ENCODE data around the gene SKP2.
A peak's percentile ranks its signal among the peaks of the same experiment; 100 is the strongest.

SKP2 gene

DNA sequence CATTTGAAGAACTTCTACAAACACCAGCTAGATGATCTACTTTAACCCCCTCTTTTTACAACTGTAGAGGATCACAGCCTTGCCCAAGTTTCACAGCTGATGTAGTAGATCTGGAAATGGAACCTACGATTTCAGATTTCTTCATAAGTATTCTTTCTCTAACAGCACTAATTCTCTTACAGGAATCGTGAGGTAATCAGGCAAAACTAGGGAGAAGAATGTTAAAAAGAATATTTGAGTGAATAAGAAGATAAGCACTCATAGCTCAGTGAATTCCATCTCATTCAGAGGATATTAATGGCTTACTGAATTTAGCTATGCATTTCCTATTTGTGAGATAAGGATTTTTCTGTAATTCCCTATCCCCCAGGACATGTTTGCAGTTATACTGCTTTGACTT lies 47.7 kb downstream of the SKP2 start:
- no peak for DNase-seq (ENCODE audit: low spot score)

DNA sequence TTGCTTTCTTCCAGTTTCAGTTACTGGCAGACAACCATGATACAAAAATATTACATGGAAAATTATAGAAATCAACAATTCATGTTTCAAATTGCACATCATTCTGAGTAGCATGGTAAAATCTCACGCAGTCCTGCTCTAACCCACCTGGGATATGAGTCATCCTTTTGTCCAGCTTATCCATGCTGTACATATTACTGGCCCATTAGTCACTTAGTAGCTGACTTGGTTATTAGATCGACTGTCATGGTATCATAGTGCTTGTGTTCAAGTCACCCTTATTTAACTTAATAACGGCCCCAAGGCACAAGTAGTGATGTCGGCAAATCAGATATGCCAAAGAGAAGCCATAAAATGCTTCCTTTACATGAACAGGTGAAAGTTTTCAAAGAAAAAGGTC lies 48.6 kb downstream of the SKP2 start:
- no peak for DNase-seq (ENCODE audit: low spot score)

DNA sequence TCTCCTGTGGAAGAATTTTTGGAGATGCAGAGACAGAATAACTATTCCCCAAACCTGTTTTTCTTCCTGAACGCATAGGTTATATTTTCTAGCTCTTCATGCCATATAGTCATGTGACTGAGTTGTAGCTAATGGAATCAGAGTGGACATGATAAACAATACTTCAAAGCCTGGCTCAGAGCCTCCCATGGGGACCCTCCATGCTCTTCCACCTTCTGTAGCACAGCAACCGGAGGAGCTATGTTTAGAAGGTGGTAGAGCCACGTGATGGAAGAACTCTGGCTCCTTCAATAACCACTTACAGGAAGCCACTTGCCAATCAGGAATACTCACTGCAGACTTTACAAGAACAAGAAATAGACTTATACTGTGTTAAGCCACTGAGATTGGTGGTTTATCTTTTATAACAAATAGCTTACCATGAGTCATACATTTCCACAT lies 50.6 kb downstream of the SKP2 start:
- DNase-seq (ENCODE audit: low spot score): no peak

DNA sequence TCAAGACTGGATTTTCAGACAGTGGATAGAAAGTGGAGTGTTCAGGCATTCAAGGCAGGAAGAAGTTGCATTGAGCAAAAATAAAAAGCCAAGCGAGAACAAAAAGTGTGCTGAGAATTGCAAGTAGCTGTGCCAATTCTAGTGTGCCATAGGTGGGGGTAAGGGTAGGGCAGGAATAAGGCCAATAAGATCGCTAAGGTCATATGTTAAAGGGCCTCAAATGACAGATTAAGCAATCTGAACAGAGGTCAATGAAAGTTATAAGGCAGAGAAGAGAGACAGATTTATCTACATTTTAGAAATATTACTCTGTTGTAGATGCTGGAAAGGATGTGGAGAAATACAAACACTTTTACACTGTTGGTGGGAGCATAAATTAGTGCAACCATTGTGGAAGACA lies 53.4 kb downstream of the SKP2 start:
- no peak for DNase-seq (ENCODE audit: low spot score)

DNA sequence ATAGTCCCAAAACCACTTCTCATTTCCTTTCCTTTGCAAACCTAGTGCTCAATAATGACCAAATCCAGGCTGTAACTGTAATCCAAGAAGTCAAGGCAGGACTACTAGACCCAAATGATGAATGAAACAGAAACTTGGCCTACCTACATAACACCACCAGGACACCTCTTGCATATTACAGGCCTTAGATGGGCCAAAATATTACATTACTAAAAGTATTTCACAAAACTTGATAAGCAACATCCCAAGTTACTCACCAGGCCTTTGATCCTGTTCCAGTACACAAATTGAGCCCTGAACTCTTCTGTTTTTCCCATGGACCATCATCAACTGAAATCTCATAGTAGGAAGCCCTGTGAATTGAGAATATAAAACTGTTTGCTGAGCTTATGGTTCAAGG lies 55.0 kb downstream of the SKP2 start:
- DNase-seq (ENCODE audit: low spot score): no peak

DNA sequence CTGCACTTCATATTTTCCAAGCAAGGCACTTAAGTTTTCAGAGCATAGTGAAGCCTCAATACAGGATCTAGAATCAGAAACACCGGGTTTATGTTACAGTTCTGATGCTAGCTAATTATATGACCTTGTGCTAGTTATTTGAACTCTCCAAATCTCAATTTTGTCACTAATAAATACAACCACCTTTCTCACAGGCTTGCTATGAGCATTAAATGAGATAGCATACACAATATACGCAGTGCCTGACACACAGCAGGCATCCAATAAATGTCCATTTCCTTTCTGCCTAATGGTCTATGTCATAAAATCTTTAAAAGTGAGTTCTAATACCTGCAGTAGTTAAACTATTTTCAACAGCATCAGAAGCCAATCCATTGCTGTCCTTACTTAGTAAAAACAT lies 56.9 kb downstream of the SKP2 start:
- DNase-seq (ENCODE audit: low spot score): no peak

DNA sequence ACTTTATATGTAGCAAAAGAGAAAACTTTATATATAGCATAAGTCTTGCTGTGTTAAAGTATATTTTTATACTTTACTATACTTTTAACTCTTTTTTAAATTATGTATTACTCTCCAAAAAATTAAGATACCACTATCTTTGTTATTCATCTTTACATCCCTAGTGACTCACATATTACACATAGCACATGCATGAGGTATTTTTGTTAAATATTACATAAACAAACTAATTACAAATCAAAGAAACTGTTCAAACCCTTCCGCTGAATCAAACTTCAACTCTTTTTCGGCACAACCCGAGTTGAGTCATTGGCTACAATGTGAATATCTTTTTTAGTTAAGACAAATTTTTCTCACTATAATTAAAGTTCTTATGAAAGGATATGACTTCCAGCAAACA lies 57.8 kb downstream of the SKP2 start:
- DNase-seq (ENCODE audit: low spot score): no peak

DNA sequence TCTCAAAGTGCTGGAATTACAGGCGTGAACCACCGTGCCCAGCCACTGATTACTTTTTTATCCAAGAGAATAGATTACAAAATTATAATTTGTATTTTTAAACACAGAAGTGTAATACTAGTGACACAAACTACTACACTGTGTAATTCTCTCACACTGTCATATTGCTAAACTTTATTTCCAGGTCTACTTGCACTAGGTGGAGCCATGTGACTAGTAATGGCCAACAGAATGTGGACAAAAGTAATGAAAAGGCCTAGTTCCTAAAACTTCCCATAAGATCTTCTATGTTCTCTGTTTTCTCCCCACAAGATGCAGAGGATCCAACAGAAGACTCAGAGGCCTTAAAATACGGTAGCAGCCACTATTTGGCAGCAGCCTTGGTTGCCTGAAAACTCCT lies 62.5 kb downstream of the SKP2 start:
- peak; percentile 24 for DNase-seq (ENCODE audit: low spot score)

DNA sequence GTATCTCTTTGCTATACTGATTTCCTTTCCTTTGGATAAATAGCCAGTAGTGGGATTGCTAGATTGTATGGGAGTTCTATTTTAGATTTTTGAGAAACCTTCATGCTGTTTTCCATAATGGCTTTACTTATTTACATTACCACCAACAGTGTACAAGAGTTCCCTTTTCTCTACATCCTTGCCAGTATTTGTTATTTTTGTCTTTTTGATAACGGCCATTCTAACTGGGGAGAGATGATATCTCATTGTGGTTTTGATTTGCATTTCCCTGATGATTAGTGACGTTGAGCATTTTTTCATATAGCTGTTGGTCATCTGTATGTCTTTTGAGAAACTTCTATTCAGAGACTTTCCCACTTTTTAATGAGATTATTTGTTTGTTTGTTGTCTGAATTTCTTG lies 64.0 kb downstream of the SKP2 start:
- peak; percentile 53 for DNase-seq (ENCODE audit: low spot score)

DNA sequence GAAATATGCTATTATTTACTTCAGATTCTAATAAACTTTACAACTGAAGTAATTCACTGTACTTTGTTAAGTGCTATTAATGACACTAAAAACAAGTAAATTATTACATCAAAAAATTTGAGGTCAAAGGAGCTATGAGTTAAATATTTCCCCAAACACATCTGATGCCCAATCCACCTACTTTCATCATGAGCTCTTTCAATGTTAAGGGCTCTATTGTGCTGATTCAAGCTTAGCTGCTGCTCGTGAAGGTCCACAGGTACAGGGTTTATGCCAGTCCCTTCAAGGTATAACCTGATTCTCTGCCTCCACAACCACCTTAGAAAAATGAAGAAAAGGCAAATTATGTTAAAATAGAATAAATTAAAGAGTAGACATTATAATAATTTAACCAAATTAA lies 65.7 kb downstream of the SKP2 start:
- DNase-seq (ENCODE audit: low spot score): no peak

DNA sequence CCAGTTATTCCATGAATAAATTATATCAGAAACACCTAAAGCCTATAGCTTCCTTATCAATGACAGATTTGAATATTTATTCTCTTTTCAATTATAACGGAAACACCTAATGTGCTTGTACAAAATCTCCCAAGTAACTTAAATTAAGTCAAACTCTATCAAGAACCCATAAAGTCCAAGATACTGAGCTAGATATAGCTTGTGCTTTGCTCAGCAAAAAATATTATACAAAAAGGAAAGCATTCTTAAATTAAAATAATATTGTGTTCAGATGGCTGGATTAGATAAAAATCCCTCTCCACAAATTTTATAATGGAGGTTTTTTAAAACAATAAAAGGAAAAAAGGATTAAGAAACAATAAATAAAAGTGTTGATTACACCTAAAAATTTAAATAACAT lies 66.1 kb downstream of the SKP2 start:
- no peak for DNase-seq (ENCODE audit: low spot score)

DNA sequence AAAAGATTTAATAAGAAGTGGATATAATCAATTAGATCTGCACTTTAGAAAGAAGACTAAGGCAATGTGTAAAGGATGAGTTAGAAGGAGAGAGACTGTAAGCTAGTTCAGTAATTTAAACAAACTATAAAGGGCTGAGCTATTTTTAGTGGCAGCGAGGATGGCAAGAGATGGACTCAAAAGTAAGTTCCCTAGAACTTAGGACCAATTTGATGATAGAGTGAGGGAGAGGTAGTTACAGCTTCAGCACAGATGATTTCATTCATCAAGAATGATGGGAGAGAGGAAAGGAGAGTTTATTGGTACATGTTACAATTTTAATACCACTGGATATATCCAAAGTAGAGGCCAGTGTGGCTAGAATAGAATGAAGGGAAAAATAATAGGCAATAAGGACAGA lies 70.7 kb downstream of the SKP2 start:
- no peak for DNase-seq (ENCODE audit: low spot score)

DNA sequence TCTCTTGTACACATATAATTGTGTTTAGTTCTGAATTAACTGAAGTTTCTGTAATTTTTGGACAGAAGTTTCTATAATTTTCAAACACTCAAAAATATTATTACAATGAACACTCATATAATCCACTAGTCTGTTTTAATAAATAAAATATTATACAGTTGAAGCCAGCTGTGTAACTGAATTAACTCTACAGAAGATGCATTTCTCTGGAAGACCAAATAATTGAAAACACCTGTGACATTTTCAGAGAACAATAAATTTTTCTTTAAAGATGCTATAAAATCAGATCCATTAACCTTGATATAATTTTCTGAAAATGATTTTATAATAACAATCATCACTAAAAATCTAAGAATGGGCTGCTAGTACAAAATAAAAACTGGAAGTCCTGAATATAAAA lies 75.1 kb downstream of the SKP2 start:
- no peak for DNase-seq (ENCODE audit: low spot score)

DNA sequence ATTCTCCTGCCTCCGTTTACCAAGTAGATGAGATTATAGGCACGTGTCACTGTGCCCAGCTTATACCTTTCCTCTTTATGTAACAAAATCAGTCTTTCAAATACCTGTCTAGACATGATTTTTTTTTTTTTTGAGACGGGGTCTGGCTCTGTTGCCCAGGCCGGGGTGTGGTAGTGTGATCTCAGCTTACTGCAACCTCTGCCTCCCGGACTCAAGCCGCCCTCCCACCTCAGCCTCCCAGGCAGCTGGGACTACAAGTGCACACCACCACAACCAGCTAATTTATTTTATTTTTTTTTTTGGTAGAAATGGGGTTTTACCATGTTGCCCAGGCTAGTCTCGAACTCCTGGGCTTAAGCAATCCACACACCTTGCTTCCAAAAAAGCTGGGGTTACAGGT lies 76.6 kb downstream of the SKP2 start:
- no peak for DNase-seq (ENCODE audit: low spot score)

DNA sequence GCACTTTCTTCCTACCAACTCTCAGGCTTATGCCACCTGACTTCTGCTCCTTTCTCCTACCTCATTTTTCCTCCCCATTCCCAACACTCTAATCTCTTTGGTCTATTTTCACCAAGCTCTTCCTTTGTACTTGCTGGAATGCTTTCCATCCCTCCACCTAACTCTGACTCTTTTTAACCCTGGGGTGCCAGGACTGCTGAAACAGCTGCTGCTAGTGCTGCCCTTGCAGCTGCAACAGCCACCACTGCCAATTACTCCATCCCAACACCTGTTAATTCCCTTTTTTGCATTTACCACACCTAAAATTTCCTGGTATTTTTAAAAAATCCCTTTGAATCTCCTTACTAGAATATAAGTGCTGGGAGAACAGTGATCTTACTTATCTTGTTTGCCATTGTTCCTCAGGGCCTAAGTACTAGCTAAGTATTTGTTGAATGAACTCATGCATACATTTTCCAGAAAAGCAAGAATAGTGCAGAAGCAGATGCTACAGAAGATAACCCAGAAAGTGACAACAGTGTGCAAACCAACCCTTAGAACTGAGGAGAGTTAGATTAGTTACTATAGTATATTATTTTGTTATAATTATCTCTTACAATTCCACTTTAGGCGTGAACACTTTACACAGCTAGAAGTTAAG lies 78.4 kb downstream of the SKP2 start:
- no peak for DNase-seq (ENCODE audit: low spot score)

DNA sequence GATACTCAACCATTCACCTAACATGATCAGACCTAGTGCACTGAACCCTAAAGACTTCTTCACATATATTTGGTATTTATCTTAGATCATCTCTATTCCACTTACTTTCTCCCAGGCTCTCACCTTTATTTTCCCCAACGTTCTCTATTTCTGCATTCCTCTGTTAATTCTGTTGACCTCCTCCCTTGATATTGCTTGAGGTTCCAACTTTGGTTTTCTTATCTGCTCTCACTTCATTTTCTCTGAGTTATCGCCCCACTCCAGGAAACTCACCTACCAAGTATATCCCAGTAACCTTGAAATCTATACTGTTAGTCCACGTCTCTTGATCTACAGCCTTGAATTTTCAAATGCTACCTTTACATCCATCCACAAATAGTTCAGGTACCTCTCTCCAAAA lies 80.6 kb downstream of the SKP2 start:
- no peak for DNase-seq (ENCODE audit: low spot score)

Data from NAMALWA (cell line).